Measurements from ENCODE around the gene SEMA3E.

The SEMA3E gene

GRCh38 chr7:83643012-83643411, 5.9 kb downstream of the SEMA3E start:
- TF ChIP-seq CTCF (IDR thresholded peaks at IDR 0.05; ENCODE audit: low read length, missing control alignments), result no peak
- no peak overlapping the region for H3K4me3 ChIP-seq (replicated peaks; ENCODE audit: low read depth, low read length)
- DNase-seq (ENCODE audit: low read depth), result no peak

DNA sequence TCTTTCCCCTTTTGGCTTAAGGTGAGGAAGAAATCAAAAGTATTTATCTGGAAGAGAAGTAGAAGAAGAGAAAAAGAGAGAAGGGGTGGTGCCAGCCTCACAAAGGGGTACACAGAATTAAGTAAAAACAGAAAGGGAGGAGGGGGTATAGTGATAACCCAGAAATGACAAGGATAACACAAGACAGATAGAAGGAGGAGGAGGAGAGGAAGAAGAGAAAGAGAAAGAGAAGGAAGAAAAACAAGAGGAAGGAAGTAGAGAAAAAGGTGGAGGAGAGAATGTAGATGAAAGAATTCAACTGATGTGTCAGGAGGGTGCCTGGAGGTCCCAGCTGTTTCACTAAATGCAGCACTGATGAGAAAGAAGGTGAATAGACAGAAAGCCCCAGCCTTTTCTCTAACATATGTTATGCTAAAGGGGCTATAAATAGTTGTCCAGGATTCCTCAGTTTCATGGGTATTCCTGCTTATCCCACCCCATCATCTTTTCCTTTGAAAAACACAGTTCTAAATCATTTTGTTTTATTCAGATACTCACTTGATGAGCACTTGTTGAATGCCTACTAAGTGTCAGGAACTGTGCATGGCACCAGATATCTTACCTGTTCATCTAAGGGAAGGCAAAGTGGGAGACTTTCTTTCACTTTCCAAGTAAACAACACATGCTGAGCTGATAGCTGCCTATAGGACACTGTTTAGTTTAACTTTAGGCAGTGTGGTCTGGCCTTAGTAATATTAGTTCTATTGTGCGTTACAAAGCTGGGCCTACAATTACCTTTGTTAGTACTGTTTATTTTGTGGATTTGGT, 8.0 kb downstream of the SEMA3E start:
- no peak for DNase-seq (ENCODE audit: low read depth)
- H3K4me3 ChIP-seq (replicated peaks; ENCODE audit: low read depth, low read length), result no peak overlapping the region
- no peak for TF ChIP-seq CTCF (IDR thresholded peaks at IDR 0.05; ENCODE audit: low read length, missing control alignments)

DNA sequence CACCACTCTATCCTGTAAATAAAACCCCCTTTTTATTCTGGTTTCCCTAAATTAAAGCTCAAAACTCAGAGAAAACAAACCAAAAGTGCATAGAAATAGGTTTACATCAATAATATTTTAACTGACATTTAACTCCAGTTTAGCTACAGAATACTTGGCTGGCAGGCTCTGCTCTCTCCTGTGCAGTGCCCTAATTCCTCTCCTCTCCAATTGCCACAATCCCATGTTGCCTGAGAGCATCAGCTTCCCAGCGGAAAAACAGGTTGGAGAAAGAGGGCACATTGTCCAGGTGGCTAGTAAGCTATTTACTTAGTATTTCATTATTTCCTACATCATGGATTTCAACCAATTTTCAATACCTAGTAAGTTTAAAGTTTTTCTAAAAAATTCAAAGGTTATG, 8.7 kb downstream of the SEMA3E start:
- no peak for TF ChIP-seq CTCF (IDR thresholded peaks at IDR 0.05; ENCODE audit: low read length, missing control alignments)
- DNase-seq (ENCODE audit: low read depth), result no peak
- H3K4me3 ChIP-seq (replicated peaks; ENCODE audit: low read depth, low read length), result no peak overlapping the region

DNA sequence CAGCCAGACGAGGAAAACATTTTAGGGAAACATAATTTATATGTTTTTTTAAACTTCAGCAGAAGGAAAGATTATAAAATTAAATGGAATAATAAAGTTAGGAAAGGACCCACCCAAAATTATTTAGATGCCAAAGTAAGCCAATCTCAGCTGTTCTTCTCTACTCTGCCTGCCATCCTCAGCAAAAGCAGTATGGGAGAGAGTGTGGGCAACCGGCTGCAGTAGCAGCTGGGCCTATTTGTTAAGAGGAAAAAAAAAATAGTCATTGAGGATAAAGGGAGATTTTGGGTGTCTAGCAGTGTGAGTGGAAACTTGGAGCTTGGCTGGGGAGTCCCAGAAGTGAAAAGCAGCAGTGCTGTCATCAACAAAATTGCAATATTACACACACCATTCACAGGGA, 15.4 kb downstream of the SEMA3E start:
- H3K4me3 ChIP-seq (replicated peaks; ENCODE audit: low read depth, low read length), result no peak overlapping the region
- no peak for DNase-seq (ENCODE audit: low read depth)
- no peak for TF ChIP-seq CTCF (IDR thresholded peaks at IDR 0.05; ENCODE audit: low read length, missing control alignments)

DNA sequence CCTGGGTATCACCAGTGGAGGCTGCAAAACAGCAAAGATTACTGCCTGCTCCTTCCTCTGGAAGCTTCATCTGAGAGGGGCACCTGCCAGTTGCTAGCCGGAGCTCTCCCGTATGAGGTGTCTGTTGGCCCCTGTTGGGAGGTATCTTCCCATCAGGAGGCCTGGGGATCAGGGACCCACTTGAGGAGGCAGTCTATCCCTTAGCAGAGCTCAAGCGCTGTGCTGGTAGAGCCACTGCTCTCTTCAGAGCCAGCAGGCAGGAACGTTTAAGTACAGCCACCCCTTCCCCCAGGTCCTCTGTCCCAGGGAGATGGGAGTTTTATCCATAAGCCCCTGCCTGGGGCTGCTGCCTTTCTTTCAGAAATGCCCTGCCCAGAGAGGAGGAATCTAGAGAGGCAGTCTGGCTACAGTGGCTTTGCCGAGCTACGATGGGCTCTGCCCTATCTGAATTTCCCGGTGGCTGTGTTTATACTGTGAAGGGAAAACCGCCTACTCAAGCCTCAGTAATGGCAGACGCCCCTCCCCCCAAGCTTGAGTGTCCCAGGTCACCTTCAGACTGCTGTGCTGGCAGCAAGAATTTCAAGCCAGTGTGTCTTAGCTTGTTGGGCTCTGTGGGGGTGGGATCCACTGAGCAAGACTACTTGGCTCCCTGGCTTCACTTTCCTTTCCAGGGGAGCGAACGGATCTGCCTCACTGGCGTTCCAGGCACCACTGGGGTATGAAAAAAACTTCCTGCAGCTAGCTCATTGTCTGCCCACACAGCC, 19.6 kb downstream of the SEMA3E start:
- DNase-seq (ENCODE audit: low read depth), result no peak
- no peak for TF ChIP-seq CTCF (IDR thresholded peaks at IDR 0.05; ENCODE audit: low read length, missing control alignments)

DNA sequence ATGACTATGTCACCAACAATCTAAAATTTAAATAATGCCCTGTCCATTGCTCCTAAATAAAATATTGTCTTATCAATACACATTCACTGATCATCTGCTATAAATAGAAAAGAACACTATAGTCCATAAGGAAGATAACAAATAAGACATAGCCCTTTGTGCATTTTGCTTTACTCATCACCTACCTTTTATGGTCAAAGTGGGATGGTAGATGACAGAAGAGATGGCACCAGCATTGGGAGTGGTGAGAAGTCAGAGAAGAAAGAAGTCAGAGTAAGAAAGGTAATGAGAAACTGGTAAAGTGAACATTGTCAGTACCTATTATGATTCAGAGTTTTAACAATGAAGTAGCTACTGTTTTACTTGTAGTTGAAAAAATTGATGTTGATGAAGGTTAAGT, 31.1 kb downstream of the SEMA3E start:
- no peak overlapping the region for H3K4me3 ChIP-seq (replicated peaks; ENCODE audit: low read depth, low read length)
- no peak for DNase-seq (ENCODE audit: low read depth)
- TF ChIP-seq CTCF (IDR thresholded peaks at IDR 0.05; ENCODE audit: low read length, missing control alignments), result no peak

More for the DNA sequence above, 19.6 kb downstream of the SEMA3E start:
- H3K4me3 ChIP-seq (replicated peaks; ENCODE audit: low read depth, low read length), result no peak overlapping the region

Data from fibroblast of pulmonary artery (primary cell).